MG63 (cell line): ENCODE measurements around the gene FICD. TPM values are rescaled to one million over a fixed set of nuclear protein-coding genes. Genes with fewer than 3 reads are reported as not detected.
A peak's percentile ranks its signal among the peaks of the same experiment; 100 is the strongest.
"Not testable (repeated sequence)": the region's sequence is repeated elsewhere in the genome, so short reads cannot be mapped to it uniquely, and the experiment has no call there.

ENCODE experiments used
- DNase-seq: peaks from one replicate; pipeline ENCODE4 v3.0.0-alpha.2; 2020
- H3K27me3 ChIP-seq: fragments of 250-450 bp; sonication (Bioruptor Pico); 2 replicates; pipeline ENCODE4 v1.5.1; 2020; ENCODE audit warnings: mild to moderate bottlenecking, moderate library complexity
- H3K36me3 ChIP-seq: fragments of 250-450 bp; sonication (Bioruptor Pico); 2 replicates; pipeline ENCODE4 v1.5.1; 2020; ENCODE audit warnings: mild to moderate bottlenecking, moderate library complexity
- H3K4me3 ChIP-seq: fragments of 250-450 bp; sonication (Bioruptor Pico); 2 replicates; pipeline ENCODE4 v1.5.1; 2020; ENCODE audit warnings: mild to moderate bottlenecking, moderate library complexity
- H3K9me3 ChIP-seq: fragments of 250-450 bp; sonication (Bioruptor Pico); 2 replicates; pipeline ENCODE4 v1.5.1; 2020; ENCODE audit warnings: mild to moderate bottlenecking, moderate library complexity
- total RNA-seq: library from RNA; depleted of rRNA; stranded (reverse); fragments of >200 nt; shearing (Covaris generic); gene quantifications from 2 replicates; pipeline ENCODE4 v1.2.3, GENCODE V29; 2014; ENCODE audit warnings: low replicate concordance

The FICD gene
- total RNA-seq, 1 experiment from 2014 or later = 1.6 TPM

DNA sequence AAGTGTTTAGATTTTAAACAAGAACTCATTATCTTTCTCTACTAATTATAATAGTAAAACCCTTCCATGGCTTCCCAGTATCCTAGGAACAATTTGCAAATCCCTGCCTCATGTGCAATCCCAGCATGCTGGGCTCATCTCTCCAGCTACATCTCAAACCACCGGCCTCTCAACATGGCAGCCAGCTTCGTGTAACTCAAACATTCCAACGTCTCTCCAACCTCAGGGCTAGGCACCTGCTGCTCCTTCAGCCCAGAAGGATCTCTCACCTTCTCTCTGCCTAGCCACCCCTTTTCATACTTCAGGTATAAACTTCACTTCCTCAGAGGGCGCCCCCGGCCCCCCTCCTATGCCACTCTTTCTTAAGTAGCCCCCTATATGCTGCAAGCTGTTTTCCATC, 38.7 kb downstream of the FICD start:
- H3K9me3 ChIP-seq = no peaks in the 10 kb centered on the region

DNA sequence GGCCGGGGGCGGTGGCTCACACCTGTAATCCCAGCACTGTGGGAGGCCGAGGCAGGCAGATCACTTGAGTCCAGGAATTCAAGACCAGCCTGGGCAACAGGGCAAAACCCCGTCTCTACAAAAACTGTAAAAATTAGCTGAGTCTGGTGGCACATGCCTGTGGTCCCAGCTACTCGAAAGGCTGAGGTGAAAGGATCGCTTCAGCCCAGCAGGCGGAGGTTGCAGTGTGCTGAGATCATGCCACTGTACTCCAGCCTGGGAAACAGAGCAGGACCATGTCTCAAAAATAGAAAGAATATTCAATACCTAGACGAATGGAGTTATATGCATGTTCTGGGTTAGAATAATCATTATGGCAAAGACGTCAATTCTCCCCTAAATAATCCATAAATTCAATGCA, 40.3 kb downstream of the FICD start:
- not testable (repeated sequence) for DNase-seq, H3K4me3 ChIP-seq, H3K27me3 ChIP-seq, H3K9me3 ChIP-seq
- H3K36me3 ChIP-seq = peaks cover 23% of the 10 kb centered on the region

More for the DNA sequence above, 38.7 kb downstream of the FICD start:
- Histone ChIP-seq H3K27me3 (no peaks in the 10 kb centered on the region), H3K36me3 (peaks cover 27% of the 10 kb centered on the region), H3K4me3 (no peak overlapping the region)
- no peak for DNase-seq

DNA sequence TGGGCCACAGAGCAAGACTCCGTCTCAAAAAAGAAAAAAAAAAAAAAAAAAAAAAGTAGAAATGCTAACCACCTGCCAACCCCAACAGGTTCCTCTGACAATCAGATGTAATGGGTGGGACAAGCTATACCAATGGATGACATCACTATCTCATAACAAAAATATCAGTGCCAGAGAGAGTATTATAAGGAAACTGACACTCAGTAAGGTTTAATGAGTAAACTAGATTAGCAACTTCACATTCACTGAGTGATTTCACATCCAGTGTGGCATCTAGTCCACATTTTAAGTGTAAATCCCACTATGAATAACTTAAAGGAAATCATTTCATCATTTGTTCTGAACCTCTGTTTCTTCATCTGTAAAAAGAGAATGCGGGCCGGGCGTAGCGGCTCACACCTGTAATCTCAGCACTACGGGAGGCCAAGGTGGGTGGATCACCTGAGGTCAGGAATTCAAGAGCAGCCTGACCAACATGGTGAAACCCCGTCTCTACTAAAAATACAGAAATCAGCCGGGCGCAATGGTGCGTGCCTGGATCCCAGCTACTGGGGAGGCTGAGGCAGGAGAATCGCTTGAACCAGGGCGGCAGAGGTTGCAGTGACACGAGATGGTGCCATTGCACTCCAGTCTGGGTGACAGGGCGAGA, 44.1 kb downstream of the FICD start:
- DNase-seq = no peak
- no peaks in the 10 kb centered on the region for H3K27me3 ChIP-seq
- no peak overlapping the region for H3K4me3 ChIP-seq
- peaks cover 27% of the 10 kb centered on the region for H3K36me3 ChIP-seq
- H3K9me3 ChIP-seq = no peaks in the 10 kb centered on the region

DNA sequence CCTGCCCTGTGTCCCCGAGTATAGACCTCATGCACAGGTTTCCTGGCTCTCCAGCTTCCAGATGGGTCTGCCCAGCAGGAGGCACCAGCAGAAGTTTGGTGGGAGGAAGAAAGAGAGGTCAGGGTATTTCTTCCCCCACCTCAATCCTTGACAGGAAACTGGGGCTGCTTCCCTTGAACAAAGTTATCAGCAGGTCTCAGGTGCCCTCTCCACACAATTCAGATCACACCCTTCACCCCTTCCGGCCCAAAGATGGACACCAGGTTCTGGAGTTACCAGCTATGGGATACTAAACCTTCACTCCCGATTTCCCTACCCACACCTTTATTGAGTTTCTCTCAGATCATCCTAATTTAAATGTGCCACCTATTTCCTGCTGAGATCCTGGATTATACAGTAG, 44.7 kb downstream of the FICD start:
- Histone ChIP-seq H3K9me3 (no peaks in the 10 kb centered on the region), H3K4me3 (peak overlapping the region; percentile 93), H3K36me3 (peaks cover 33% of the 10 kb centered on the region), H3K27me3 (no peaks in the 10 kb centered on the region)
- DNase-seq = no peak

DNA sequence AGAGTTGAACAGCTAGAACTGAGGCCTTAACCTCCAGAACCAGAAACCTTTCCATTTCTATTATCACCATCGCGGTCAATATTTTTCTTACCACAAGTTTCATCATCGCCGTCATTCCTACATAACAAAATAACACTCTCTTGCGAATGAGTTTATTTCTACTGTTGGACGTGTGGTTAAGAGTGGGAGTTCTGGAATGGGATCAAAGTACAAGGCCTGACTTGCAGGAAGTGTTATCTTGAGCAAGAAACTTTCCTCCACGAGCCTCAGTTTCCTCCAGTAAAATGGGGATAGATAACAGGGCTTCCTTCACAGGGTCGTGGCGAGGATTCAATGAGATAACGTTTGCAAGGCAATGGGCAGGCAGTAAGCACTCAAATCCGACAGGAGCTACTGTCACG, 45.2 kb downstream of the FICD start:
- Histone ChIP-seq H3K9me3 (no peaks in the 10 kb centered on the region), H3K4me3 (peak overlapping the region; percentile 93), H3K36me3 (peaks cover 38% of the 10 kb centered on the region), H3K27me3 (no peaks in the 10 kb centered on the region)
- DNase-seq = no peak

DNA sequence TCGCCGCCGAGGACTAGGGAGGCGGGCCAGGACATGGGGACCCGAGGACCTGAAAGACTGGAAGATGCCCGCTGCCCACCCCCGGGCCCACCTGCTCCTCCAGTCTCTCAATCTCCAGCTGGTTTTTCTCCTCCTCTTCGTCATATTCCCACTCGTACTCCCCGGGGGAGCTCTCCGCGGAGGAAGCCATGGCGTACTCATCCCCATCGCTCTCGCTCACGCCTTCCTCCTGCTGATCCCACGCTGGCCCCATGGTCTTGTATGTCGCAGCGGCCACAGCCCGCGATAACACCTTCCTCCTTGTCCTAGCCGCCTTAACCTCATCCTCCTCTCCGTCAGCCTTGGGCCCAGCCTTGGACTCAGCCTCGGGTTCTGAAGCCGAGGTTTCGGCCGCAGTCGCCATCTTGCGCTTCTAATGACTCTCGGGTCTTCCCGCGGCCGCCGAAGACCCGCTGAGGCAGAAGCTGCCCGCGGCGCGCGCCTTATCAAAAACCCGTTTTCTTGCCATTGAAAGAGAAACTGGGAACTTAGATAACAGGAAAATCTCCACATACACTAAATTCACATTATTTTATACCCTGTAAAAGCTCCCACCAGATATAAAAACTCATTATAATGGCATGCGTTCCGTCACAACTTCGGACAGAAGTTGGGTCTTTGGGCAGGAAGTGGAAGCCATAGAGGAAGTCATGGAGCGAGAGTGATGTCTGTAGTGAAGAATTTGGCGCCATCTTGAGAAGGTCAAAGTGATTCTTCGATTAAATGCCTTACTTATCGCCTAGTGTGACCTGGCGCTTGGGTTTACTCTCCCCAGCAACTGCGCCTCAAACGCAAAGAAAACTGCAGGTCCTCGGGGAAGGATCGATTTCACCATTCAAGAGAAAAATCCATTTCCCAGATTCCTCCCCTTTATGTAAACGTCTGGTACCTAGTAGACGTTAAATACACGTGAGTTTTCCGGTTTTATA, 46.0 kb downstream of the FICD start, which contains the start of gene SART3:
Gene SART3 (minus strand): TSS at position 422 of the 968 bp plus-strand sequence. CDS start 19 bp downstream, at position 403.
- peak within 1 kb of the TSS; percentile 93 for H3K4me3 ChIP-seq
- H3K9me3 ChIP-seq = no peaks in the 10 kb centered on the region
- H3K27me3 ChIP-seq = no peaks in the 10 kb centered on the region
- H3K36me3 ChIP-seq = peaks cover 43% of the 10 kb centered on the region
- peak; percentile 77 for DNase-seq

DNA sequence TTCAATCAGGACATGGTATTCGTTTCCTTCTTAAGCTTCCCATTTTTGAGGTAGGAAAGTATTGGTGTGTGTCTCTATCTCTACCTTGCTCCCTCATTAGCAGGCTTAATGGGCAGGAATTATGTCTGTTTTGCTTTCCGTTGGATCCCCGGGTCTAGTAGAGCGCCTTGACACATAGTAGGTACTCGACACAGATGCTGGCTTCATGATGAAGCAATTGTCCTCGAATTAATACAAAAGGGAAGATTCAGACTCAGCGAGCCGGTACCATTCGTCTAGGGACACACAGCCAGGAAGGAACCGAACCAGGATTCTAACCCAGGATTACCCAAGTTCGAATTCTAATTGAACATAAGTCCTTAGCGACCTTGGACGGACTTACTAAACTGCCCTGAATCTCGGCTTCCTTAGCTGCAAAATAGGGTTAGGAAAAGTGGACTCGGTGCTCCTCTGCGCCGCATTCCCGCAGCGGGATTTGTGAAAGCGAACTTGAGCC, 46.8 kb downstream of the FICD start:
- Histone ChIP-seq H3K36me3 (peaks cover 46% of the 10 kb centered on the region), H3K4me3 (peak overlapping the region; percentile 93), H3K27me3 (no peaks in the 10 kb centered on the region), H3K9me3 (no peaks in the 10 kb centered on the region)
- no peak for DNase-seq

DNA sequence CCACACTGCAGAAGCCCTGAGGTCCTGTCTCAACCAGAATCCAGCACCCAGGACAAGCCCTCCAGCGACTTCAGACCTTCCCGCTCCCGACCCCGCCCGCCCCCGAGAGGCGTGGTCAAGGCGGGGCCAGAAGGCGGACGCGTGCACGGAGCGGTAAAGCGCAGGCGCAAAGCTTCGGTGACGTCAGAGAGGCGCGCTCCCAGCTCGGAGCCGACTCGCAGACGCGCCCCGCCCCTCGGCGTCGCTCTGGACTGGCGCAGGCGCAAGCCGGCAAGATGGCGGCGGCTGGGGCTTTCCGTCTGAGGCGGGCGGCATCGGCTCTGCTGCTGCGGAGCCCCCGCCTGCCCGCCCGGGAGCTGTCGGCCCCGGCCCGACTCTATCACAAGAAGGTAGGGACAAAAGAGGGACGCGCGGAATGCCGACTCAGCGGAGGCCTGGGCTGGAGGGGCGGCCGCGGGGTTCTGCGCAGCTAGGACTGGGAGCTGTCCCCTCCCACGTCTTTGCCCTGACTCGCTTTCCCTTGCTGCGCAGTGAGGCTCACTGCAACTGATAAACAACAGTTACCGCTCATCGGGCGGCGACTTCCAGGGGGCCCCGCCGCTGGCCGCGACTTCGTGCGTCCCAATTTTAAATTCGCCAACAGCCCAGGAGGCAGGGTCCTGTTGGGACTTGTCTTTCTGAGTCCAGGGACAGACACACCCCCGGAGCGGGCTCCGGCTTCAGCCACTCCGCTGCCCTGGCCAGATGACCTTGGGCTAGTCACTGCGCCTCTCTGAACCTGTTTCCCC, 47.5 kb downstream of the FICD start, which contains the start of gene ISCU:
Gene ISCU (plus strand): TSS at position 249 of the 788 bp plus-strand sequence. CDS start 27 bp downstream, at position 276.
- Histone ChIP-seq H3K9me3 (no peaks in the 10 kb centered on the region), H3K27me3 (no peaks in the 10 kb centered on the region), H3K4me3 (peak within 1 kb of the TSS; percentile 93), H3K36me3 (peaks cover 48% of the 10 kb centered on the region)
- DNase-seq = peak; percentile 95

DNA sequence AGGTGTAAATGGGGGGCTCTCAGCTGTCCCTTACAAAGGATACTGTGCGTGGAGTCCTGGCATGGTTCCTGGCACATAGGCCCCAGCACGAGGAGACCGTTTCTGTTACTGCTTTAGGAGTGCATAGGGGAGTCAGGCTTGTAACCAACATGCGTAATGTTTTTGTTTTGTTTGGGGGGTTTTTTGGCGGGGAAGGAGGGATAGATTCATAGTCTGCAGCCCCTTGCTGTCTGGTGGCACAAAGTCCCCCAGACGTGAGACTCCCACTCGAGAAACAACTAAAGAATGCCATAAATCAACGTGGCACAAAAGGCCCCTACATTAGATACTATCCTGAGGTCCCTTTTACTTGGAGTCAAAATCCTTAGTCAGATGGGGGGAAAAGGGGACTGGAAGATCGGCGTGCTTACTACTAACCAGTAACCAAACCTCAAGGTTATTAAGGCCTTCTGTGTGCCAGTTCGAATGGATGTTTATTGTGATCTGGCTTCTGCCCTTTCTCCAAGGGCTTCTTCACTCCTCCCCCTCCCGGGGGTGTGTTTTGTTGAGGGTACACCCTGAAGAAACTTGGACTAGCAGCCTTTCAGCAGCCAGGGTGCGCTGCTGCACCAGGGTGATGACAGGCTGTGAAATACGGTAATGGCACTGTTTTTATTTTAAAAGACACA, 48.2 kb downstream of the FICD start:
- H3K4me3 ChIP-seq = peak overlapping the region; percentile 93
- peak; percentile 91 for DNase-seq
- no peaks in the 10 kb centered on the region for H3K9me3 ChIP-seq

DNA sequence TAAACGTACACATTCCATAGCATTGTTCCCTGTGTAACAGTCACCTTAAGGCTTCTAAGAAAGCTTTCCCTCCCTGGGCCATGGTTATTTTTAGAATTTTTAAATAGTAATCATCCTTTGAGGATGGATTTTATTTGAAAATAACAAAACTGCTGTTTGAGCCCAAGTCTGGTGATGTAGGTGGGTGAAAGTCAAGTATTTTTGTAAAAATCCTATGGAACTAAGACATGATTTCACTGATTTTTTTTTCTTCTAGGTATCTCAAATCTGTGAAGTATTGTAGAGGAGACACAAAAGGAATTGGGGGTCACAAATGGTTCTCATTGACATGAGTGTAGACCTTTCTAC, 48.7 kb downstream of the FICD start:
- Histone ChIP-seq H3K27me3 (no peaks in the 10 kb centered on the region), H3K9me3 (no peaks in the 10 kb centered on the region), H3K4me3 (peak overlapping the region; percentile 93), H3K36me3 (peaks cover 54% of the 10 kb centered on the region)
- DNase-seq = no peak

More for the DNA sequence above, 48.2 kb downstream of the FICD start:
- peaks cover 53% of the 10 kb centered on the region for H3K36me3 ChIP-seq
- H3K27me3 ChIP-seq = no peaks in the 10 kb centered on the region

DNA sequence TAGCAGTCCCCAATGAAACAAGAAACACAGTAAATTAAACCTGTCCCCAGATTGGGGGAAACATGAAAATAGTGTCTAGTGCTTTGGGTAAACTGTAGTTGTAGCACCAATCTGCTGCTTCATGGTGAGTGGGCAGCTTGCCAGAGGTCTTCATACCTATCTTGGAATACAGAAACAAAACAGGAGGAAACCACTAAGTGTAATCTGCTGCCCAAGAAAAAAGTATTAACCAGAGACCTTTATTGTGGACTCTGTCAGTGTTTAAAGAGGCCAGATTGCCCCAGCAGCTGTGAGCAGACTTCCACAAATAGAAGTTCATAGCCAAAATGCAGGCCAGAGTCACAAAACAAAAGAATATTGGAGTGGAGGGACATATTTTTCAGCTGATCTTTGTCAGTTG, 49.6 kb downstream of the FICD start:
- Histone ChIP-seq H3K9me3 (no peaks in the 10 kb centered on the region), H3K27me3 (no peaks in the 10 kb centered on the region), H3K4me3 (no peak overlapping the region), H3K36me3 (peaks cover 59% of the 10 kb centered on the region)
- DNase-seq = no peak

DNA sequence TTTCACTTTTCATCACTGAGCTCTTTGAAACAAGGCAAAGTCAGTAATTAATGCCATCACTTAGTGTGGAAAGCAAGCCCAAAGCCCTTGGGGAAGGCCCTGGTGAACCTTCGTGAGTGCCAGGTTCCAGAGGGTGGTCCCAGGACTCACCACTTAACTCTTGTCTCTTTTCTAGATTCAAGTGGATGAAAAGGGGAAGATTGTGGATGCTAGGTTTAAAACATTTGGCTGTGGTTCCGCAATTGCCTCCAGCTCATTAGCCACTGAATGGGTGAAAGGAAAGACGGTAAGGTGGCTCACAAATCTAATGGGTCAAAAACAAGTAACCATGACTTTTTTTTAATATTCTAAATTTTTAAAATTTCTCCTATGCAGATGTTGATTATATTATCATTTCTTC, 50.1 kb downstream of the FICD start:
- Histone ChIP-seq H3K4me3 (no peak overlapping the region), H3K27me3 (no peaks in the 10 kb centered on the region), H3K9me3 (no peaks in the 10 kb centered on the region), H3K36me3 (peaks cover 58% of the 10 kb centered on the region)
- no peak for DNase-seq

DNA sequence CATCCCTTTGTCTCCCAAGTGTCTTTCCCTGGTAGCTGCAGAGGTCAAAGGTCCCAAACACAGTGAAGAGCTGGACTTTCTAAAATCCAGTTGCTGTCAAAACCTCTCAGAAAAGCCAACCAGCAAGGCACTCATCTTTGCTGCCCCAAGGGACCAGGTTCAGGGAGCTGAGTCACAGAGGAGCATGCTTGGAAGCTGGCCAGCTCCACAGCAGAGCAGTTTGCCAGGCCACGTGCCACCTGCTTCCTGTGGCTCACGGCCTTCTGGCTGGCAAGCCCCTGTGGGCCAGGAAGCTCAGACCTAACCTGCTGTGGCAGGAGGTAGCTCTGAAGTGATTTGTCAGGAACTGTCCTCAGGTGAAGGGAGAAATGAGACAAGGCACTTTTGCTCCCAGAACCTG, 50.9 kb downstream of the FICD start:
- H3K36me3 ChIP-seq = peaks cover 58% of the 10 kb centered on the region
- no peaks in the 10 kb centered on the region for H3K9me3 ChIP-seq
- no peaks in the 10 kb centered on the region for H3K27me3 ChIP-seq
- DNase-seq = peak; percentile 88
- no peak overlapping the region for H3K4me3 ChIP-seq

DNA sequence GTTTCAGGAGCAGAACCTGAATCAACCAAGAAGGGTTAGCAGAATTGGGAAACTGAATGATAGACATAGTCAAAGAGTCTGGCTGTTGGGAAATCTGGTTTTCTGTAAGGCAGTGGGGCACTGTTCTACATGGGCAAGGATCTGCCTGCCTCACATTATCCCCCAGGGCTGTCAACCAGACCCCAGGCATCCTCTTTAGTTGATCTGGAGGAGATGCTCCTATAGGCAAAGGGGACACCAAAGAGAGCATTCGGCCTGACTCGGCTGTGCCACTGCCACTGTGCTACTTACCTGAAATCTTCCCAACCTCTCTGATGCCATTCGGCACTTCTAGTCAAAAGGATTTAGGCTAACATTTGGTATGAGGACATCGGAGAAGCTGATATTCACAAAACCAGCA, 51.4 kb downstream of the FICD start:
- peaks cover 58% of the 10 kb centered on the region for H3K36me3 ChIP-seq
- no peak for DNase-seq

DNA sequence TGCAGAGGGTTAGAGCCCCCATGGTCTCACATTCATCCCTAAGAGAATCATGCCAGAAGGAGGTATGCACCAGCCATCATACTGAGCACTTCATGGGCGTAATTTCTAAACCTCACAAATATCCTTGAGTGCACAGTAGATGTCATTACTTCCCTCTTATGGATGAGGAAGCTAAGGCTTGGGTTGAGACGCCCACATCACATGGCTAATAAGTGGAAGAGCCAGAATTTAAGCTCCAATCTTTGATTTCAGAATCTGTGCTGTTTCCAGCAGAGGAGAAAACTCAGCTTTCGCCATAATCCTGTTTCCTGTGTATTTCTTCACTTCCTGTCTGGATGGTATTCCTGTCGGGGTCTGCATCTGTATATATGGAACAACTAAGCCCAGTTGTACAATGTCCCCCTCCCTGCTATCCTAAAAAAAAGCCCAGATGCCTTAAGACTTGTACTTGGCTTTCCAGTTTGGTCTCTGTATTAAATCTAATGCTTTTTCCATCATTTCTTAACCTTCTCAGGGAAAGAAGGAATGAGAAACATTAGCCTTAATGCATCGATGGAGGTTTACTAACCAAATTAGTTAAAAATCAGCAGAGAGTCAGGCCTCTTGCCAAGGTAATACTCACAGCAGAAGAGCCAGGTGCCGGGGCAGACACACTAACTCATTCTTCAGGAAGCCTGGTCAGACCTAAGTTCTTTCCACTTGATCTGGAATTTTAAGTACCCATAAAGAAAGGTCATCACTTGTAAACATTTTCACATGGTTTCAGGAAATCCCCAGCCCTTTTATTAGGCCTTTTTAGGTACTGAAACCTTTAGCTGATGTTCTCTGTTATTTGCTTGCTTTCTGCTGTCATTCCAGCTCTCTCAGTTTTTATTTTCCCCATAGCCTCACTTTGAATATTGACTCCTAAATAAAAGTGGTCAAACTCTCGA, 52.6 kb downstream of the FICD start:
- H3K4me3 ChIP-seq = no peak overlapping the region
- H3K36me3 ChIP-seq = peaks cover 58% of the 10 kb centered on the region

More for the DNA sequence above, 51.4 kb downstream of the FICD start:
- no peak overlapping the region for H3K4me3 ChIP-seq
- no peaks in the 10 kb centered on the region for H3K27me3 ChIP-seq
- no peaks in the 10 kb centered on the region for H3K9me3 ChIP-seq

More for the DNA sequence above, 52.6 kb downstream of the FICD start:
- no peaks in the 10 kb centered on the region for H3K27me3 ChIP-seq
- H3K9me3 ChIP-seq = no peaks in the 10 kb centered on the region
- DNase-seq = no peak
